K562 (cell line): ENCODE results near the gene C16orf92. TPM values are rescaled to one million over a fixed set of nuclear protein-coding genes. Genes with fewer than 3 reads are reported as not detected.
A peak's percentile ranks its signal among the peaks of the same experiment; 100 is the strongest.

Source experiments
- BRD4 ChIP-seq: fragments of 200-600 bp; sonication (generic); IDR thresholded peaks from 2 replicates; pipeline ENCODE4 v1.6.1; 2017; ENCODE audit warnings: inconsistent platforms
- CREB3 ChIP-seq: fragments of 450-650 bp; conservative IDR thresholded peaks from 2 replicates; pipeline ENCODE4 v1.6.1; 2016; ENCODE audit warnings: missing genetic modification characterization, low read depth, mild to moderate bottlenecking, missing compliant biosample characterization, moderate library complexity
- E2F1 ChIP-seq: sonication (generic); formaldehyde crosslinking; IDR thresholded peaks from 2 replicates; pipeline ENCODE4 v1.8.1; 2023; ENCODE audit warnings: mild to moderate bottlenecking, missing genetic modification reagents, moderate library complexity
- ERF ChIP-seq: fragments of 450-650 bp; formaldehyde crosslinking; IDR thresholded peaks from 2 replicates; pipeline ENCODE4 v1.4.0; 2020; ENCODE audit warnings: mild to moderate bottlenecking, mixed read lengths
- HIVEP1 ChIP-seq: fragments of 250-450 bp; sonication (Bioruptor Pico); IDR thresholded peaks from 2 replicates; pipeline ENCODE4 v1.4.0; 2020; ENCODE audit warnings: mild to moderate bottlenecking
- HMG20B ChIP-seq: fragments of 250-450 bp; sonication (Bioruptor Pico); IDR thresholded peaks from 2 replicates; pipeline ENCODE4 v1.5.0; 2021; ENCODE audit warnings: mild to moderate bottlenecking
- ILF3 ChIP-seq: fragments of 450-650 bp; IDR thresholded peaks from 2 replicates; pipeline ENCODE4 v1.6.1; 2018; ENCODE audit warnings: antibody characterized with exemption, mild to moderate bottlenecking, moderate library complexity, borderline replicate concordance
- MIER1 ChIP-seq: fragments of 450-650 bp; IDR thresholded peaks from 2 replicates; pipeline ENCODE4 v1.6.1; 2016; ENCODE audit warnings: antibody characterized with exemption, mild to moderate bottlenecking, low read depth
- NELFE ChIP-seq: IDR thresholded peaks from 2 replicates; pipeline ENCODE4 v1.6.1; 2011; ENCODE audit warnings: mild to moderate bottlenecking; ENCODE audit not compliant: insufficient read depth, insufficient read length
- PCBP2 ChIP-seq: fragments of 200-400 bp; formaldehyde crosslinking; IDR thresholded peaks from 2 replicates; pipeline ENCODE4 v1.6.1; 2018; ENCODE audit warnings: low read length, low read depth, mild to moderate bottlenecking, moderate library complexity; ENCODE audit not compliant: poor library complexity, severe bottlenecking
- RAD51 ChIP-seq: fragments of 450-650 bp; IDR thresholded peaks from 2 replicates; pipeline ENCODE4 v1.7.1; 2016; ENCODE audit warnings: low read depth, mild to moderate bottlenecking, borderline replicate concordance
- RB1 ChIP-seq: fragments of 450-650 bp; IDR thresholded peaks from 2 replicates; pipeline ENCODE4 v1.6.1; 2017; ENCODE audit warnings: low read depth, mild to moderate bottlenecking
- RFX7 ChIP-seq: fragments of 250-450 bp; sonication (Bioruptor Pico); IDR thresholded peaks from 2 replicates; pipeline ENCODE4 v1.5.1; 2021; ENCODE audit warnings: mild to moderate bottlenecking
- SRF ChIP-seq, 2 experiments: fragments of 250-450, 450-650 bp in 1 of 2; sonication (Bioruptor Pico) in 1 of 2; sonication (generic) in 1 of 2; formaldehyde crosslinking; IDR thresholded peaks; 2 replicates each; pipeline versions ENCODE4 v1.5.0 to v1.5.1; 2020 to 2022; ENCODE audit warnings: mild to moderate bottlenecking in 1 of 2, missing genetic modification reagents in 1 of 2
- TEAD4 ChIP-seq, 2 experiments: sonication (generic) in 1 of 2; formaldehyde crosslinking in 1 of 2; IDR thresholded peaks; 2 replicates each; pipeline versions ENCODE4 v1.6.1 to v1.8.0; 2012 to 2022; ENCODE audit warnings: borderline replicate concordance in 1 of 2, inconsistent platforms in 1 of 2, low read length in 1 of 2, mild to moderate bottlenecking in 1 of 2, missing genetic modification reagents in 1 of 2
- TOE1 ChIP-seq, 2 experiments: fragments of 450-650 bp in 1 of 2; sonication (generic) in 1 of 2; formaldehyde crosslinking in 1 of 2; IDR thresholded peaks; 2 replicates each; pipeline versions ENCODE4 v1.7.1 to v1.8.0; 2016 to 2022; ENCODE audit warnings: borderline replicate concordance in 2 of 2, mild to moderate bottlenecking in 2 of 2, antibody characterized with exemption in 1 of 2, inconsistent platforms in 1 of 2, low read depth in 1 of 2, missing genetic modification reagents in 1 of 2, moderate library complexity in 1 of 2
- YBX1 ChIP-seq: fragments of 450-650 bp; IDR thresholded peaks from 2 replicates; pipeline ENCODE4 v1.7.1; 2016; ENCODE audit warnings: mild to moderate bottlenecking
- ZNF592 ChIP-seq: fragments of 450-650 bp; IDR thresholded peaks from 2 replicates; pipeline ENCODE4 v1.6.1; 2017; ENCODE audit warnings: antibody characterized with exemption, mild to moderate bottlenecking
- polyA plus RNA-seq, 8 experiments: library from polyadenylated mRNA; depleted of rRNA in 4 of 8; stranded (reverse) in 5 of 8; unstranded in 3 of 8; fragments of >200 nt; fragmentation: Nextera tagmentation in 2 of 8; fragmentation: Illumina TruSeq in 1 of 8; extraction: Ambion mirVana in 2 of 8; extraction: Trizol in 1 of 8; gene quantifications; 2 replicates each; pipeline versions ENCODE4 v1.2.1 to v1.2.3, GENCODE V29; 2011 to 2014; ENCODE audit warnings: inconsistent platforms in 1 of 8, missing spikeins in 1 of 8
- total RNA-seq, 7 experiments: library from RNA; depleted of rRNA in 6 of 7; stranded (reverse); fragments of >200 nt in 6 of 7; fragmentation: Illumina TruSeq in 2 of 7; extraction: Trizol in 2 of 7; gene quantifications; 2 replicates each; pipeline versions ENCODE4 v1.2.1 to v1.2.3, GENCODE V29; 2011 to 2021; ENCODE audit warnings: low replicate concordance in 1 of 7
- TF ChIP-seq, protein P1 (sequence below): IDR thresholded peaks from 2 replicates; pipeline ENCODE4 v1.6.1; 2012; ENCODE audit warnings: low read depth, low read length, improper control_type of control experiment, borderline replicate concordance

C16orf92 gene
- total and polyA plus RNA-seq, 9 of the 15 experiments (the other 6 are each of a cell fraction or from before 2014, with no cell fraction given): not detected

DNA sequence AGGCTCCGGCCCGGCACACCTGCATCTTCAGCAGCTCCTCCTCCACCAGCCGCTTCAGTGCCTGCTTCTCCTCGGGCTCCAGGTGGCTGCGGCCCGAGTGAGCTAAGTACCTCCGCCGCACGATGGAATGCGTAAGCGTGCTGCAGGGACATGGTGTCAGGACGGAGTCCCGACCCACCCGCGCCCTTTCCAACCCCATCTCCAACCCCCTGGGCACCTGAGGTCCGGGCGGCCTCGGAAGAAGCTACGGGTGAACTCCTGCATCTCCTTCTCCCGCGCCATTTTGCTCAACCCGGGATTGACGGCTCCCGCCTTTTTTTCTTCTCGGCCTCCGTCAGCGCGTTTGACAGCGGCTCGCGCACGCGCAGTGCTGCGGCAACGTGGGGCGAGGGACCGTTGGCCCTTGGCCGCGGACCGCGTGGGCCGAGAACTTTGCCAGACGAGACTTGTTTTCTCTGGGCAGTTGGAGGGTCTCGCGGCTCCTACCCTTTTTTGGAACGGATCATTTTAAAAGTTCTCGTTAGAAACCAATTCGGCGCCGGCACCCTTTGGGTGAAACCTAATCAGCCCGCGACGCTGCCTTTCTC lies 27.6 kb upstream of the C16orf92 start, which contains the start of gene HIRIP3 (continued):
- TF ChIP-seq CREB3 (tag) (no peak), PCBP2 (no peak), TOE1 (IDR thresholded peaks at IDR 0.05; ENCODE audit: borderline replicate concordance) (peak; percentile 66; the same call in 1 of the 2 replicates), TOE1 (CRISPR knock-in tag; IDR thresholded peaks at IDR 0.05; ENCODE audit: borderline replicate concordance, low read depth) (no peak), MIER1 (no peak), RFX7 (0 out of 2 replicates have a peak, but pooled peaks have one; percentile 21), E2F1 (CRISPR knock-in tag) (peak; percentile 98), RAD51 (no peak), HMG20B (CRISPR knock-in tag) (no peak), BRD4 (no peak; the same call in 1 of the 2 replicates), NELFE (no peak), ILF3 (no peak; the same call in 1 of the 2 replicates), ZNF592 (peak; percentile 81), HIVEP1 (CRISPR knock-in tag) (no peak), TEAD4 (IDR thresholded peaks at IDR 0.05; ENCODE audit: low read length) (no peak; the same call in 1 of the 2 replicates), TEAD4 (CRISPR knock-in tag; IDR thresholded peaks at IDR 0.05; ENCODE audit: borderline replicate concordance) (no peak), ERF (no peak), YBX1 (no peak), RB1 (peak; percentile 97), SRF (CRISPR knock-in tag; IDR thresholded peaks at IDR 0.05) (no peak)
- TF ChIP-seq, protein P1, sequence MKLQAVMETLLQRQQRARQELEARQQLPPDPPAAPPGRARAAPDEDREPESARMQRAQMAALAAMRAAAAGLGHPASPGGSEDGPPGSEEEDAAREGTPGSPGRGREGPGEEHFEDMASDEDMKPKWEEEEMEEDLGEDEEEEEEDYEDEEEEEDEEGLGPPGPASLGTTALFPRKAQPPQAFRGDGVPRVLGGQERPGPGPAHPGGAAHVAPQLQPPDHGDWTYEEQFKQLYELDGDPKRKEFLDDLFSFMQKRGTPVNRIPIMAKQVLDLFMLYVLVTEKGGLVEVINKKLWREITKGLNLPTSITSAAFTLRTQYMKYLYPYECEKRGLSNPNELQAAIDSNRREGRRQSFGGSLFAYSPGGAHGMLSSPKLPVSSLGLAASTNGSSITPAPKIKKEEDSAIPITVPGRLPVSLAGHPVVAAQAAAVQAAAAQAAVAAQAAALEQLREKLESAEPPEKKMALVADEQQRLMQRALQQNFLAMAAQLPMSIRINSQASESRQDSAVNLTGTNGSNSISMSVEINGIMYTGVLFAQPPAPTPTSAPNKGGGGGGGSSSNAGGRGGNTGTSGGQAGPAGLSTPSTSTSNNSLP: no peak
